SW480 (cell line): ENCODE measurements around the gene ZDHHC11B.
"Not testable (repeated sequence)": the region's sequence is repeated elsewhere in the genome, so short reads cannot be mapped to it uniquely, and the experiment has no call there.

Experiments used
- DNase-seq: peaks from one replicate; pipeline ENCODE4 v3.0.0-alpha.2; 2016; ENCODE audit warnings: low spot score

Gene ZDHHC11B

GRCh38 chr5:753567-754142, 30.9 kb downstream of the ZDHHC11B start:
- not testable (repeated sequence) for DNase-seq

GRCh38 chr5:752532-753115, 31.9 kb downstream of the ZDHHC11B start:
- DNase-seq, result not testable (repeated sequence)

- not testable (repeated sequence) for DNase-seq
Observed at GRCh38 chr5:751992-752391, 32.5 kb downstream of the ZDHHC11B start.

GRCh38 chr5:751496-751895, 33.0 kb downstream of the ZDHHC11B start:
- DNase-seq, result no peak

DNA sequence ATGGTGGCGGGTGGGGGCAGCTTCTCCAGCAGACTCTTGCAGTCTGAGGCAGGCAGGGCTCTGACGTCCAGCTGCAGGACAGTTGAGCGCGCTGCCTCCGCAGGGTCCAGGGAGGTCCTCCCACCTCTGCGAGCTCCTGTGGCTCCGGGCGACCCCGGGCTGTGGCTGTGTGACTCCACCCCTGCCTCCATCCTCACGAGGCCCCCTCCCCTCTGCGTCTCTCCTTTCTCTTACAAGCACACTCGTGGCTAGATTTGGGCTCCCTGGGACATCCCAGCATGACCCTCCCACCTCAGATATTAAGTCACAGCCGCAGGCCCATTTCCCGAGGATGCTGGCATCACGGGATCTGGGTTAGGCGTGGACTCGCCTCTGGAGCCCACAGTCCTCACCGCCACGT, 34.3 kb downstream of the ZDHHC11B start:
- not testable (repeated sequence) for DNase-seq

DNA sequence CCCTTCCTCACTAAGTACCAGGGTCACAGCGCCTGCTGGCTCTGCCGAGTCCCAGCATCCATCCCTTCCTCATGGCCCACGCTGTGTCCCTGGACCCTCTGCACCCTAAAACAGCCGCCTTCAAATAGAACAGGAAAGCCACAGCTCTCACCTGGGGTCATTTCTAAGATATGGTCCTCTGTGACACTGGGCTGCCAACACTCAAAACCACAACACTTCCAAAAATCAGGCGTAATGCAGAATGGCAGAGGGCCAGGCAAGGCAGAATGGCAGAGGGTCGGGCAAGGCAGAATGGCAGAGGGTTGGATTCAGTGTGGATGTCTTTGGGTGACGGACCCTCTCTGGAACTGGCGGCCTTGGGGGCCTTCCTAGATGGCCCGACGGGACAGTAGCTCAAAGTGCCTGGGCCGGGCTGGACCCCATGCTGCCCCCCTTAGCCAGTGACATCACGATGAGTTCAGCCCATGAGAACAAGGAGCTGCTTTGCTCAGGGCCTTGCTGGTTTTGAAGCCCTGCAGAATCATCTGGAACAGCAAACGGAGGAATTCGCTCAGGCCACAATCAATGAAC, 35.3 kb downstream of the ZDHHC11B start:
- no peak for DNase-seq

DNA sequence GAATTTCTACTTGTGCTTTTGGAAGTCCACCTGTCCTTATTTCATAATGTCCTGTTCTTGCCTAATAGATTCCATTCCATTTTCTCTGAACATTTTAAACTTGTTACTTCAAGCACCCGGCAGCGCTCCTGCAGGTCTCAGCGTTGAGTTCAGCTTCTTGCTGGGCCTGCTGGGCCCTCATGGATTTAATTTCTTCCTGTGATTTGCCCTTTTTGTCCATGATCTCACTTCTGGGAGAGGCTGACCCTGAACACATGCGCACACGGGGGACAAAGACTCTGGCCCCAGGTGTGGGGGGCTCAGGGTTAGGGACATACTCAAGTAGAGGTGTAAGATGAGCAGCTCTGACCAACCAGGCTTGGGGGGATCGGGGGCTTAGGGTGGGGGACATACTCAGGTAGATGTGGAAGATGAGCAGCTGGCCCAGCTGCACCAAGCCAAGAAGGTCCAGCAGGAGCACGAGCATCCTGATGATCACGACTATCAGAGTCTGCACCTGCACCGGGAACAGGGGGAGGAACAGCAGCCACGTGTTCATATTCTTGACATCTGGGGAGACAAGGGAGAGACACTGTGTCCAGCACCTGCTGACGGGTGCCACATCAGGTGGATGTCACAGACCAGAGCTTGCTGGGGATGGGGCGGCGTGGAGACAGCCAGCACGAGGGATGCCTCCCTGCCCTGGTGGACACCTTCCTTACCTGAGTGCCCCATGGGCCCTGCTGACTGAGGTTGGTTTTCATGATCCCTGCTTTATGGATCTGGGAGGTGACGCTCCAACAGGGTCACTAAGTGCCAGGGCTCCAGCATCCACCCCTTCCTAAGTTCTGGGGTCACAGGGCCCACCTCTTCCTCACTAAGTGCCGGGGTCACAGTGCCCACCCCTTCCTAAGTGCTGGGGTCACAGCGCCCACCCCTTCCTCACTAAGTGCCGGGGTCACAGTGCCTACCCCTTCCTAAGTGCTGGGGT, 36.2 kb downstream of the ZDHHC11B start:
- DNase-seq, result not testable (repeated sequence)

GRCh38 chr5:747303-747844, 37.2 kb downstream of the ZDHHC11B start:
- not testable (repeated sequence) for DNase-seq

GRCh38 chr5:746258-746761, 38.2 kb downstream of the ZDHHC11B start:
- no peak for DNase-seq

GRCh38 chr5:745272-746142, 39.0 kb downstream of the ZDHHC11B start:
- DNase-seq, result not testable (repeated sequence)

- not testable (repeated sequence) for DNase-seq
Observed at GRCh38 chr5:743696-744404, 40.7 kb downstream of the ZDHHC11B start.

- peak; percentile 61 for DNase-seq
Observed at GRCh38 chr5:742276-742675, 42.3 kb downstream of the ZDHHC11B start.

DNA sequence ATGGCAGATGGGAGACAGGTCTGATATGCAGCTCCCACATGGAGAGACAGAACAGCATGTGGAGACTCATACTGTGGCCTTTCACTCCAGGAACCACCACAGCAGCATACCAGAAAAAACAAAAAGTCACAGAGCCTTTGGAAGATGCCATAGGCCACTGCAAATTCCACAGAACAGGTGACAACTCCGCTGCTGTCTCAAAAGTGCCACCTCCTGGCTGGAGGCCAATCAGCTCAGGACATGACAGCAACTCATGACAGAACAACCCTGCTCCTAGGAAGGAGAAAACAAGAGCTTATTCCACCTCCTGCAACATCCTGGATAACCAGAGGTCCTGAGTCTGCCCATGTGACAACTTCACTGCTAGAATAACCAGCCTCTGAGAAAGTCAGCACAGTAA, 50.4 kb downstream of the ZDHHC11B start:
- DNase-seq, result not testable (repeated sequence)

GRCh38 chr5:732754-733454, 51.6 kb downstream of the ZDHHC11B start:
- DNase-seq, result not testable (repeated sequence)

GRCh38 chr5:729225-729624, 55.3 kb downstream of the ZDHHC11B start:
- DNase-seq, result not testable (repeated sequence)

DNA sequence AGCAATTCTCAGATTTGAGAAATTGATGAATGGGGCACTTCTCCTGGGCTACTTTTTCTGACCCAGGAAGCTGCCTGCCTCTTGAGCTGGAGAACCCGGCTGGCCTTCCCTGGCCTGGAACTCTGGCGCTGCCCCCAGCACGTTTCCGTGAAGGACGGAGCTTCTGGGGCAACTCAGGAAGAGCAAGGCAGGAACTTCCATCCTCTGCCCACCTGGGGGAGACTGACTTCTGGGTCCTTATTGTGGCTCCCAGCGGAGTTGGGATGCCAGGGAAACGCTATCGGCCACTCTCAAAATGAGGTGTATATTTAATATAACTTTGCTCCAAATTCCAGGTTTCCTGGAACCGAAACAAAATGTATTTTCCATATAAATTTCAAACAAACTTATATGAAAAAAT, 57.4 kb downstream of the ZDHHC11B start:
- DNase-seq, result not testable (repeated sequence)

DNA sequence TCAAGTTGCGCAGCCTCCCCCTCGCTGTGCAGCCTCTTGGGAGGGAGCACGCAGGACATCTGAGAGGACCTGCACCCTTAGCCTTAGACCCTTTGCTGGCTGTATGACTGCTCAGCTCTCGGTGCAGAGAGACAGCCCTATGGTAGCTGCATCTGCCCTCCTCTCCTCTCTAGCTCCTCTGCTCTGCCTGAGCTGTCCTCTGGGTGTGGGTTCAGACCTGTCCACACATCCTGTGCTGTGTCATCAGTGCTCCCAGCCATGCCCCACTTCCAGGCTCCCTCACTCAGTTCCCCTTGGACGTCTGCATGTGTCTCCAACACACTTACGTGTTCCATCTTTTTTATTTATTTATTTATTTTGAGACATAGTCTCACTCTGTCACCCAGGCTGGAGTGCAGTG, 60.7 kb downstream of the ZDHHC11B start:
- not testable (repeated sequence) for DNase-seq

- not testable (repeated sequence) for DNase-seq
Observed at GRCh38 chr5:723309-723708, 61.2 kb downstream of the ZDHHC11B start.

DNA sequence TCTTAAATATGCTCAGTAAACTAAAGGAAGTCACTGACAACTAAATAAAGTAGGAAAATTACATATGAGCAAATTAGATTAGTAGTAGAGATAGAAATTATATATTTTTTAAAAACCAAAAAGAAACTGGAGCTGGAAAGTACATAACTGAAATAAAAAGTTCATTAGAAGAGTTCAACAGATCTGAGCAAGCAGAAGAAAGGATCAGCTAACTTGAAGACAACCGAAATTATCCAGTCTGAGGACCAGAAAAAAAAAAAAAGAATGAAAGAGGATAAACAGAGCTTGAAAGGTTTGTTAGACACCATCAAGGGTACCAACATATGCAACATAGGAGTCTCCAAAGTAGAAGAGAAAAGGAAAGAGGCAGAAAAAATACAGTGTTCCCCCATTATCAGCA, 65.2 kb downstream of the ZDHHC11B start:
- not testable (repeated sequence) for DNase-seq

- no peak for DNase-seq
Observed at GRCh38 chr5:717143-717542, 67.4 kb downstream of the ZDHHC11B start.
